IMR-90 (cell line): ENCODE results near the gene ADAMTSL1.

ENCODE experiments used
- BHLHE40 ChIP-seq: fragments of 150-350 bp; IDR thresholded peaks from 2 replicates; pipeline ENCODE4 v1.6.1; 2016; ENCODE audit warnings: mild to moderate bottlenecking, low read depth, low read length
- CTCF ChIP-seq: conservative IDR thresholded peaks from 2 replicates; pipeline ENCODE4 v1.5.1; 2012; ENCODE audit warnings: mild to moderate bottlenecking, low read depth, low read length, improper control_type of control experiment
- FOS ChIP-seq: fragments of 150-350 bp; IDR thresholded peaks from 2 replicates; pipeline ENCODE4 v1.6.1; 2016; ENCODE audit warnings: low read depth, low read length
- MAZ ChIP-seq: IDR thresholded peaks from 2 replicates; pipeline ENCODE4 v1.6.1; 2012; ENCODE audit warnings: low read depth, mild to moderate bottlenecking, low read length, improper control_type of control experiment, moderate library complexity, borderline replicate concordance
- MXI1 ChIP-seq: IDR thresholded peaks from 2 replicates; pipeline ENCODE4 v1.6.1; 2012; ENCODE audit warnings: low read depth, mild to moderate bottlenecking, low read length, moderate library complexity, borderline replicate concordance
- POLR2A ChIP-seq: IDR thresholded peaks from 2 replicates; pipeline ENCODE4 v1.6.1; 2012; ENCODE audit warnings: mild to moderate bottlenecking, low read depth, low read length
- RAD21 ChIP-seq: IDR thresholded peaks from 2 replicates; pipeline ENCODE4 v1.6.1; 2012; ENCODE audit warnings: low read length, improper control_type of control experiment
- RCOR1 ChIP-seq: IDR thresholded peaks from 2 replicates; pipeline ENCODE4 v1.6.1; 2012; ENCODE audit warnings: mild to moderate bottlenecking, low read length, improper control_type of control experiment; ENCODE audit not compliant: insufficient replicate concordance
- RFX5 ChIP-seq: IDR thresholded peaks from 2 replicates; pipeline ENCODE4 v1.8.0; 2012; ENCODE audit warnings: low read depth, mild to moderate bottlenecking, low read length, moderate library complexity

- TF ChIP-seq CTCF, result no peak
- no peak for TF ChIP-seq MXI1
- TF ChIP-seq POLR2A, result no peak
- no peak for TF ChIP-seq BHLHE40
- TF ChIP-seq RFX5, result no peak
- TF ChIP-seq MAZ, result no peak
- no peak for TF ChIP-seq FOS
- TF ChIP-seq RCOR1, result no peak
- no peak for TF ChIP-seq RAD21
Observed at GRCh38 chr9:18638371-18639249, 164.7 kb downstream of the ADAMTSL1 start.
